Trophoblast cell (in vitro differentiated cells and primary cell): Measurements from ENCODE around the gene MAPK8IP1.

ENCODE experiments used
- DNase-seq, 2 donors: peaks; one replicate each; pipeline ENCODE4 v3.0.0-alpha.2; 2016
- H2AFZ ChIP-seq: 2 replicates; pipeline ENCODE4 v1.6.1; 2013; ENCODE audit warnings: low read length, moderate library complexity, mild to moderate bottlenecking; ENCODE audit not compliant: insufficient read depth, poor library complexity
- H2AK5ac ChIP-seq: 2 replicates; pipeline ENCODE4 v1.6.1; 2013; ENCODE audit warnings: mild to moderate bottlenecking, low read length
- H2BK120ac ChIP-seq: 2 replicates; pipeline ENCODE4 v1.6.1; 2013; ENCODE audit warnings: low read length, mild to moderate bottlenecking, moderate library complexity; ENCODE audit not compliant: insufficient read depth, poor library complexity
- H2BK12ac ChIP-seq: 2 replicates; pipeline ENCODE4 v1.6.1; 2013; ENCODE audit warnings: mild to moderate bottlenecking, low read length, moderate library complexity
- H2BK5ac ChIP-seq: 2 replicates; pipeline ENCODE4 v1.6.1; 2013; ENCODE audit warnings: low read length, low read depth, moderate library complexity, mild to moderate bottlenecking; ENCODE audit not compliant: poor library complexity
- H3K14ac ChIP-seq: 2 replicates; pipeline ENCODE4 v1.6.1; 2013; ENCODE audit warnings: mild to moderate bottlenecking, low read length
- H3K18ac ChIP-seq: 2 replicates; pipeline ENCODE4 v1.6.1; 2013; ENCODE audit warnings: mild to moderate bottlenecking, low read length
- H3K23ac ChIP-seq: 2 replicates; pipeline ENCODE4 v1.6.1; 2013; ENCODE audit warnings: low read length
- H3K27ac ChIP-seq: 2 replicates; pipeline ENCODE4 v1.5.1; 2013; ENCODE audit warnings: low read depth, mild to moderate bottlenecking, inconsistent platforms, low read length, moderate library complexity
- H3K27me3 ChIP-seq: 2 replicates; pipeline ENCODE4 v1.6.1; 2013; ENCODE audit warnings: inconsistent platforms, mild to moderate bottlenecking, low read length, moderate library complexity; ENCODE audit not compliant: insufficient read depth
- H3K36me3 ChIP-seq, 2 experiments: 1 replicate in 1 of 2; 2 replicates in 1 of 2; pipeline ENCODE4 v1.6.1; 2013; ENCODE audit warnings: low read length in 2 of 2, mild to moderate bottlenecking in 2 of 2, moderate library complexity in 1 of 2; ENCODE audit not compliant: insufficient read depth in 2 of 2, control insufficient read depth in 1 of 2
- H3K4ac ChIP-seq: 2 replicates; pipeline ENCODE4 v1.6.1; 2013; ENCODE audit warnings: low read depth, mild to moderate bottlenecking, low read length, moderate library complexity
- H3K4me1 ChIP-seq, 2 experiments: 1 replicate in 1 of 2; 2 replicates in 1 of 2; pipeline ENCODE4 v1.6.1; 2013; ENCODE audit warnings: low read length in 2 of 2, mild to moderate bottlenecking in 2 of 2, moderate library complexity in 1 of 2; ENCODE audit not compliant: insufficient read depth in 2 of 2, control insufficient read depth in 1 of 2
- H3K4me2 ChIP-seq: 2 replicates; pipeline ENCODE4 v1.6.1; 2013; ENCODE audit warnings: inconsistent platforms, mild to moderate bottlenecking, low read length, moderate library complexity
- H3K4me3 ChIP-seq: 2 replicates; pipeline ENCODE4 v1.5.1; 2013; ENCODE audit warnings: mild to moderate bottlenecking, low read depth, low read length, inconsistent platforms
- H3K79me1 ChIP-seq: one replicate; pipeline ENCODE4 v1.6.1; 2013; ENCODE audit warnings: low read length
- H3K79me2 ChIP-seq: 2 replicates; pipeline ENCODE4 v1.6.1; 2013; ENCODE audit warnings: low read length, mild to moderate bottlenecking; ENCODE audit not compliant: control insufficient read depth, insufficient read depth, poor library complexity
- H3K9ac ChIP-seq: 2 replicates; pipeline ENCODE4 v1.6.1; 2013; ENCODE audit warnings: mild to moderate bottlenecking, low read length
- H3K9me3 ChIP-seq: 2 replicates; pipeline ENCODE4 v1.6.1; 2013; ENCODE audit warnings: low read depth, mild to moderate bottlenecking, control low read depth, inconsistent platforms, low read length; ENCODE audit not compliant: insufficient read depth
- H4K12ac ChIP-seq: 2 replicates; pipeline ENCODE4 v1.6.1; 2013; ENCODE audit warnings: low read depth, mild to moderate bottlenecking, low read length, moderate library complexity
- H4K8ac ChIP-seq: 2 replicates; pipeline ENCODE4 v1.6.1; 2013; ENCODE audit warnings: low read depth, mild to moderate bottlenecking, low read length, moderate library complexity
- H4K91ac ChIP-seq: one replicate; pipeline ENCODE4 v1.6.1; 2013; ENCODE audit warnings: low read depth, mild to moderate bottlenecking, low read length, moderate library complexity
- WGBS: extraction: QIAGEN DNeasy Blood & Tissue Kit; methylation state at CpG from one replicate; pipeline ENCODE4 v1.1.7; 2013; ENCODE audit warnings: missing lambda C conversion rate; ENCODE audit not compliant: insufficient read length, insufficient coverage; ENCODE audit errors: extremely low coverage; 5-methylcytosine and 5-hydroxymethylcytosine counted together

MAPK8IP1 gene

DNA sequence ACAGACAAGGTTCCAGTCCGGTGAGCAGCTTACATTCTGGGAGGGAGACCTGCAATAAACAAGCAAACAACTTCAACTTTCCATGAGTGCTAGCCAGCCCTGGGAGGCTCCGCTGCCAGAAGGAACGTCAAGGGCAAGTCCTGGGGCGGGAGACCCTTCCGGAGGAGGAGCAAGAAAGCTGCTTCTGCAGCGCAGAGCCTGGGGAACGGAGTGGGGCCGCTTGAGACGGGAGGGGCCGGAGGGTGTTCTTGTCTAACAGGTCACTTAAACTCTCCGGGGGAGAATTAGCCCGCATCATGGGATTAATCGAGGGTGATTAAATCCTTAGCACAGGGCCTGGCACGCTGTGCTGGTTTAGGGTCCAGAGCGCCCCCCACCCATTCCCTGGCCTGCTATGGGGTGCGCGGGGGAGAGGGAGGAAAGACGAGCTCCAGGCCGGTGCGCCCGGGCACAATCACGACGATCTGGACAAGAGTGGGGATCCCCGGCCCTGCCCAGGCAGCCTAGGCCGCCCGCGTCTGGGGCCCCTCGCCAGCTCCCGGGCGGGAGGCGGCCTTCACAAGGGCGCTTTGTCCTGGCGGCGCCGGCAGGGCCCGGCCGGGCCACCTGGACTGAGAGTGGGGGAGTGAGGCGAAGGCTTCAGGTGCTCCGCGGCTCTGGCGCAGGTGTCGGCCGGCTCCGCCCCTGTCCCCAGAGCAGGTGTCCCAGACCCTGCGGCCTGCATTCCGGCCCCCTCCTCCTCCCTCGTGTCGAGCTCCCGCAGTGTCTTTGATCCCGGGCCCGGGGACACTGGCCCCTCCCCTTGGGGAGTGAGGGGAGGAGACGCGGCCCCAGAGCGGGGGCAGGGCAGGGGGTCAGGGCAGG, 36.3 kb downstream of the MAPK8IP1 start:
- Histone ChIP-seq H3K23ac (no peak overlapping the region), H3K27me3 (peaks cover 21% of the 10 kb centered on the region), H2AK5ac (no peak overlapping the region), H4K12ac (no peak overlapping the region), H4K91ac (no peak overlapping the region), H2BK12ac (no peak overlapping the region), H3K79me2 (no peaks in the 10 kb centered on the region), H3K4me1 (peaks cover 15 to 29% of the 10 kb centered on the region in 2 experiments), H2BK120ac (no peak overlapping the region), H3K79me1 (peaks cover 10% of the 10 kb centered on the region), H3K9me3 (peaks cover 4% of the 10 kb centered on the region), H3K9ac (no peak overlapping the region), H2AFZ (no peak overlapping the region), H3K4me2 (peak overlapping the region; percentile 65), H3K18ac (no peak overlapping the region), H3K14ac (no peak overlapping the region), H3K4ac (no peak overlapping the region), H3K4me3 (peak overlapping the region; percentile 4), H4K8ac (no peak overlapping the region), H3K27ac (no peak overlapping the region), H2BK5ac (no peak overlapping the region), H3K36me3 (no peaks in the 10 kb centered on the region)
- WGBS: no CpG with 5 or more reads among the region's 54 CpGs
- DNase-seq: peak; percentile 37 to 51

DNA sequence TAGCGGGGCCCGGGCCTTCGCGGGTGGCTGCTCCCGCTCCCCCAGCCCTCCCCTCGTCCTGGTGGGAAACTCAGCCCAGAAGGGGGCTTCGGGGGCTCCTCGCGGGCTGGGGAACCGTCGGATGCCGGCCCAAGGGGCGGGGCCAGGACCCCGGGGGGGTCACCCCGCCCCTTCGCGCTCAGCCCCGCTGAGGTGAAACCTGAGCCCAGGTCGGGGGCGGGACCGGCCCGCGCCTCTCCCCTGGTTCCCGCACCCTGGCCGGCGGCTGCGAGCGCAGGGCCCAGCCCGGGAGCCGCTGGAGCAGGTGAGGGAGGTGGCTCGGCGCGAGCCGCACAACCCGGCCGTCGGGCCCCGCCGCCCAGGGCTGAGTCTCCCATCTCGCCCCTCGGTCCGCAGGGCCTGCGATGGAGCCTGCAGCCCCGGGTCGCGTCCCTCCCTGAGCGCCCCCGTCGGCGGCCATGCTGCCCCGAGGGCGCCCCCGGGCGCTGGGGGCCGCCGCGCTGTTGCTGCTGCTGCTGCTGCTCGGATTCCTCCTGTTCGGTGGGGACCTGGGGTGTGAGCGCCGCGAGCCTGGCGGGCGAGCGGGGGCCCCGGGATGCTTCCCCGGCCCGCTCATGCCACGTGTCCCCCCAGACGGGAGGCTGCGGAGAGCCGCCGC, 37.1 kb downstream of the MAPK8IP1 start, which contains the start of gene LARGE2:
Gene LARGE2 (plus strand): TSS at position 232 of the 658 bp plus-strand sequence. CDS start 227 bp downstream, at position 459.
- Histone ChIP-seq H3K27me3 (peaks cover 21% of the 10 kb centered on the region), H3K36me3 (no peaks in the 10 kb centered on the region), H3K79me2 (no peaks in the 10 kb centered on the region), H4K91ac (no peak within 1 kb of the TSS), H2BK12ac (no peak within 1 kb of the TSS), H2AFZ (no peak within 1 kb of the TSS), H2BK5ac (no peak within 1 kb of the TSS), H4K8ac (no peak within 1 kb of the TSS), H3K4me3 (peak within 1 kb of the TSS; percentile 21), H3K4me1 (peaks cover 13 to 27% of the 10 kb centered on the region in 2 experiments), H3K9ac (no peak within 1 kb of the TSS), H2AK5ac (no peak within 1 kb of the TSS), H3K23ac (no peak within 1 kb of the TSS), H2BK120ac (no peak within 1 kb of the TSS), H4K12ac (no peak within 1 kb of the TSS), H3K27ac (no peak within 1 kb of the TSS), H3K4me2 (peak within 1 kb of the TSS; percentile 65), H3K79me1 (peaks cover 9% of the 10 kb centered on the region), H3K9me3 (peaks cover 4% of the 10 kb centered on the region), H3K14ac (no peak within 1 kb of the TSS), H3K4ac (no peak within 1 kb of the TSS), H3K18ac (no peak within 1 kb of the TSS)
- DNase-seq: peak in 1 of 2 donors; percentile 33
- WGBS: no CpG with 5 or more reads among the region's 73 CpGs

DNA sequence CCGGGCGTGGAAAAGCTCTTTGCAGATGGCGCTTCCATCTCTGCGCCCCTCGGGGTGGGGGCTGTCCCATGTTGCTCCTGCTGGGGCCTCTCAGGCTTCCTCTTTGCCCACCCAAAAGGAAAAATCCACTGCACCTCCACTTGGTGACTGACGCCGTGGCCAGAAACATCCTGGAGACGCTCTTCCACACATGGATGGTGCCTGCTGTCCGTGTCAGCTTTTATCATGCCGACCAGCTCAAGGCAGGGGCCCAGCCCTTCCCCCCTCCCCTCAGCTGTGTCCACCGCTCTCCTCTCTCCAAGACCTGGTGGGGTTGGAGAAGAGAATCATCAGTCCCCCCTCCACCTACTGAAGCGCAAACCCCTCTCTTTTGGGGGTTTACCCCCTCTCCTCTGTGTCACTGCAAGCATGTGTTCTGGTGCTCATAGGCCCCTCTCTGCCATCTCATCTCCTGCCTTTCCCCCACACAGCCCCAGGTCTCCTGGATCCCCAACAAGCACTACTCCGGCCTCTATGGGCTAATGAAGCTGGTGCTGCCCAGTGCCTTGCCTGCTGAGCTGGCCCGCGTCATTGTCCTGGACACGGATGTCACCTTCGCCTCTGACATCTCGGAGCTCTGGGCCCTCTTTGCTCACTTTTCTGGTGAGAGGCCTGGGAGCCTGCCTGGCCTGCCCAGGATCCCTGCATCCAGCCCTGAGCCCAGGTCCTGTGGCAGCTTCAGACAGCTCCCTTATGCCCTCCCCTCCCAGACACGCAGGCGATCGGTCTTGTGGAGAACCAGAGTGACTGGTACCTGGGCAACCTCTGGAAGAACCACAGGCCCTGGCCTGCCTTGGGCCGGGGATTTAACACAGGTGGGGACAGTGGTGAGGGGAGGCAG, 38.8 kb downstream of the MAPK8IP1 start:
- no peak overlapping the region for H3K27ac ChIP-seq
- peaks cover 2% of the 10 kb centered on the region for H3K79me1 ChIP-seq
- H2AK5ac ChIP-seq: no peak overlapping the region
- no peak overlapping the region for H4K8ac ChIP-seq
- H2BK120ac ChIP-seq: no peak overlapping the region
- no peak overlapping the region for H3K4me3 ChIP-seq
- peaks cover 4% of the 10 kb centered on the region for H3K9me3 ChIP-seq
- no peak for DNase-seq
- no CpG with 5 or more reads among the region's 22 CpGs for WGBS
- no peak overlapping the region for H4K91ac ChIP-seq
- no peak overlapping the region for H2BK5ac ChIP-seq
- peaks cover 21% of the 10 kb centered on the region for H3K27me3 ChIP-seq
- H3K14ac ChIP-seq: no peak overlapping the region
- no peak overlapping the region for H2AFZ ChIP-seq
- no peak overlapping the region for H3K4ac ChIP-seq
- no peak overlapping the region for H3K18ac ChIP-seq
- no peak overlapping the region for H4K12ac ChIP-seq
- no peak overlapping the region for H3K4me2 ChIP-seq
- H3K4me1 ChIP-seq: peaks cover 20 to 31% of the 10 kb centered on the region in 2 experiments
- H3K23ac ChIP-seq: no peak overlapping the region
- no peak overlapping the region for H2BK12ac ChIP-seq
- no peak overlapping the region for H3K9ac ChIP-seq
- H3K36me3 ChIP-seq: no peaks in the 10 kb centered on the region
- H3K79me2 ChIP-seq: no peaks in the 10 kb centered on the region

DNA sequence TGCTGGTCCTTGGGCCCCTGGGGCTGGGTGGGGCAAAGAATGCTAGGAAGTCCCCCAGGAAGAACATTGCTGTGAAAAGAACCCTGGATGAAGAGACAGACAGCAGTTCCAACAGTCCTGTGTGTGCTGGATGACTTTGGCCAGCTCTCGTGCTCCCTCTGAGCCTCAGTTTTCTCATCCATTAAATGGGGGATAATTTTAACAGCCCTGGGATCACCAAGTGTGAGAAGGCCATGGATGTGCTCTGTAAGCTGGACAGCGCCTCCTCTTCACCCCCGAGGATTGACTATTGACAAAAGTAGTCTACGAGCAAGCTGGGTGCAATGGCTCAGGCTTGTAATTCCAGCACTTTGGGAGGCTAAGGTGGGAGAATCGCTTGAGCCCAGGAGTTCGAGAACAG, 39.5 kb downstream of the MAPK8IP1 start:
- Histone ChIP-seq H2BK12ac (no peak overlapping the region), H3K14ac (no peak overlapping the region), H3K4me3 (no peak overlapping the region), H3K27ac (no peak overlapping the region), H2AFZ (no peak overlapping the region), H3K4ac (no peak overlapping the region), H3K18ac (no peak overlapping the region), H2BK120ac (no peak overlapping the region), H3K4me1 (peaks cover 21 to 31% of the 10 kb centered on the region in 2 experiments), H2AK5ac (no peak overlapping the region), H4K12ac (no peak overlapping the region), H3K79me1 (peaks cover 2% of the 10 kb centered on the region), H3K36me3 (no peaks in the 10 kb centered on the region), H4K91ac (no peak overlapping the region), H3K27me3 (peaks cover 21% of the 10 kb centered on the region), H3K9me3 (peaks cover 4% of the 10 kb centered on the region), H3K9ac (no peak overlapping the region), H4K8ac (no peak overlapping the region), H3K4me2 (no peak overlapping the region), H3K23ac (no peak overlapping the region), H2BK5ac (no peak overlapping the region), H3K79me2 (no peaks in the 10 kb centered on the region)
- DNase-seq: no peak
- WGBS: no CpG with 5 or more reads among the region's 6 CpGs
